Colonic mucosa (tissue), 4 donors: ENCODE measurements around the gene GABARAP. TPM values are rescaled to one million over a fixed set of nuclear protein-coding genes. Genes with fewer than 3 reads are reported as not detected.

Experiments
- DNase-seq: peaks from one replicate; pipeline ENCODE4 v3.0.0-alpha.2; 2020
- H3K27ac ChIP-seq: fragments of 200-600 bp; one replicate; pipeline ENCODE4 v1.8.0; 2021
- H3K27me3 ChIP-seq: fragments of 200-600 bp; one replicate; pipeline ENCODE4 v1.8.0; 2021
- H3K36me3 ChIP-seq: fragments of 200-600 bp; one replicate; pipeline ENCODE4 v1.8.0; 2021
- H3K4me1 ChIP-seq: fragments of 200-600 bp; one replicate; pipeline ENCODE4 v1.8.0; 2021; ENCODE audit warnings: mild to moderate bottlenecking
- H3K4me3 ChIP-seq: fragments of 200-600 bp; one replicate; pipeline ENCODE4 v1.8.0; 2021
- H3K9ac ChIP-seq, 2 donors: one replicate each; pipeline ENCODE4 v1.7.0; 2013; ENCODE audit warnings: control low read depth in 2 of 2, low read depth in 2 of 2, low read length in 2 of 2
- H3K9me3 ChIP-seq: fragments of 200-600 bp; one replicate; pipeline ENCODE4 v1.8.0; 2021
- CTCF ChIP-seq: fragments of 200-600 bp; IDR thresholded peaks from one replicate; pipeline ENCODE4 v1.8.0; 2022; ENCODE audit warnings: antibody characterized with exemption, mild to moderate bottlenecking
- intact Hi-C: fragments of 100-400 bp; cut with DNase I; formaldehyde crosslinking; loops from one replicate; pipeline ENCODE4 v1.14.1; 2022
- total RNA-seq, 2 donors: library from RNA; stranded (reverse); fragmentation: NEBNext Ultra II Directional in 1 of 2; extraction: Animal tissue kit (Norgen Biotek cat#: 25700) in 1 of 2; gene quantifications; one replicate each; pipeline ENCODE4 v1.2.1, GENCODE V29; 2021
- donor health status: healthy.
- donor health status: DM: no; HTN: no; CAD: no.
- donor health status: DM: no; HTN: no; CAD: no.

The GABARAP gene
- total RNA-seq, 2 donors from 2014 or later, result 378 to 513 TPM

- no peak overlapping the region for H3K27ac ChIP-seq
- no peak for DNase-seq
- H3K9ac ChIP-seq, result no peak overlapping the region
- peaks cover 8% of the 10 kb centered on the region for H3K27me3 ChIP-seq
- TF ChIP-seq CTCF, result no peak
- H3K4me3 ChIP-seq, result no peak overlapping the region
- H3K9me3 ChIP-seq, result no peaks in the 10 kb centered on the region
- H3K36me3 ChIP-seq, result no peaks in the 10 kb centered on the region
- peaks cover 14% of the 10 kb centered on the region for H3K4me1 ChIP-seq
- intact Hi-C loops, result no loop called here
Observed at GRCh38 chr17:7284911-7285310, 42.7 kb upstream of the GABARAP start.

- Histone ChIP-seq H3K36me3 (no peaks in the 10 kb centered on the region), H3K4me1 (peaks cover 14% of the 10 kb centered on the region), H3K27ac (no peak overlapping the region), H3K9ac (peak overlapping the region in 1 of 2 donors; percentile 89), H3K9me3 (no peaks in the 10 kb centered on the region), H3K4me3 (no peak overlapping the region), H3K27me3 (peaks cover 8% of the 10 kb centered on the region)
- TF ChIP-seq CTCF, result no peak
- intact Hi-C loops, result no loop called here
- no peak for DNase-seq
Observed at GRCh38 chr17:7283471-7284216, 41.4 kb upstream of the GABARAP start.

GRCh38 chr17:7282752-7283321 is 40.6 kb upstream of the GABARAP start:
- no peak for TF ChIP-seq CTCF
- peak overlapping the region; percentile 58 to 89 for H3K9ac ChIP-seq
- DNase-seq, result no peak
- peaks cover 8% of the 10 kb centered on the region for H3K27me3 ChIP-seq
- peak overlapping the region; percentile 39 for H3K4me3 ChIP-seq
- intact Hi-C loops, result no loop called here
- H3K36me3 ChIP-seq, result no peaks in the 10 kb centered on the region
- peaks cover 14% of the 10 kb centered on the region for H3K4me1 ChIP-seq
- H3K9me3 ChIP-seq, result no peaks in the 10 kb centered on the region
- peak overlapping the region; percentile 3 for H3K27ac ChIP-seq

GRCh38 chr17:7281953-7282751 is 39.9 kb upstream of the GABARAP start:
- Histone ChIP-seq H3K27me3 (peaks cover 8% of the 10 kb centered on the region), H3K27ac (peak overlapping the region; percentile 3), H3K4me3 (peak overlapping the region; percentile 39), H3K9ac (peak overlapping the region; percentile 73 to 89), H3K4me1 (peaks cover 14% of the 10 kb centered on the region), H3K9me3 (no peaks in the 10 kb centered on the region), H3K36me3 (no peaks in the 10 kb centered on the region)
- TF ChIP-seq CTCF, result no peak
- intact Hi-C loops, result no loop called here
- peak; percentile 42 for DNase-seq

GRCh38 chr17:7281074-7281952 is 39.1 kb upstream of the GABARAP start, which contains the start of gene SLC2A4:
Gene SLC2A4, plus strand, starts transcription at chr17:7281718. Its CDS starts 217 bp downstream, at chr17:7281935.
- Histone ChIP-seq H3K27me3 (peaks cover 8% of the 10 kb centered on the region), H3K36me3 (no peaks in the 10 kb centered on the region), H3K27ac (peak within 1 kb of the TSS; percentile 76), H3K4me1 (peaks cover 14% of the 10 kb centered on the region), H3K4me3 (peak within 1 kb of the TSS; percentile 39), H3K9me3 (no peaks in the 10 kb centered on the region), H3K9ac (peak within 1 kb of the TSS; percentile 73 to 89)
- peak; percentile 98 for DNase-seq
- intact Hi-C loops, result no loop called here
- no peak for TF ChIP-seq CTCF
